H1 (cell line): ENCODE data around the gene TBL1Y. TPM values are rescaled to one million over a fixed set of nuclear protein-coding genes. Genes with fewer than 3 reads are reported as not detected.

Experiments used
- ASH2L ChIP-seq: fragments of 200-600, 300-600 bp; sonication (generic); IDR thresholded peaks from one replicate; pipeline ENCODE4 v1.7.1; 2017; ENCODE audit warnings: low read length
- CBX5 ChIP-seq: fragments of 300-800, 300-1000 bp; sonication (generic); IDR thresholded peaks from 2 replicates; pipeline ENCODE4 v1.7.1; 2016; ENCODE audit warnings: antibody characterized with exemption, low read length, low read depth
- JUND ChIP-seq: IDR thresholded peaks from 2 replicates; pipeline ENCODE4 v1.6.1; 2011; ENCODE audit warnings: mild to moderate bottlenecking, improper control_type of control experiment, low read length
- polyA plus RNA-seq, 7 experiments: library from polyadenylated mRNA; depleted of rRNA in 3 of 7; stranded (reverse) in 5 of 7; unstranded in 2 of 7; fragments of >200 nt in 5 of 7; fragments of 200-250 nt in 2 of 7; gene quantifications; 1 replicate in 5 of 7; 2 replicates in 1 of 7; 4 replicates in 1 of 7; pipeline versions ENCODE4 v1.2.1 to v1.2.3, GENCODE V29; 2011 to 2013; ENCODE audit warnings: missing spikeins in 2 of 7, mixed read lengths in 2 of 7
- total RNA-seq: library from RNA; stranded (reverse); fragmentation: NEBNext Ultra II Directional; extraction: Animal tissue kit (Norgen Biotek cat#: 25700); gene quantifications from 2 replicates; pipeline ENCODE4 v1.2.1, GENCODE V29; 2021
- TF ChIP-seq, protein P1 (sequence below): fragments of 300-600 bp; sonication (generic); IDR thresholded peaks from 2 replicates; pipeline ENCODE4 v1.7.1; 2012; ENCODE audit warnings: low read length, moderate library complexity, mild to moderate bottlenecking, inconsistent platforms; ENCODE audit not compliant: insufficient replicate concordance
- TF ChIP-seq, protein P2 (sequence below): IDR thresholded peaks from 2 replicates; pipeline ENCODE4 v1.6.1; 2012; ENCODE audit warnings: inconsistent platforms

TBL1Y gene
- total and polyA plus RNA-seq, 2 of the 8 experiments (the other 6 are each of a cell fraction or from before 2014, with no cell fraction given): 2.5 to 4.2 TPM

DNA sequence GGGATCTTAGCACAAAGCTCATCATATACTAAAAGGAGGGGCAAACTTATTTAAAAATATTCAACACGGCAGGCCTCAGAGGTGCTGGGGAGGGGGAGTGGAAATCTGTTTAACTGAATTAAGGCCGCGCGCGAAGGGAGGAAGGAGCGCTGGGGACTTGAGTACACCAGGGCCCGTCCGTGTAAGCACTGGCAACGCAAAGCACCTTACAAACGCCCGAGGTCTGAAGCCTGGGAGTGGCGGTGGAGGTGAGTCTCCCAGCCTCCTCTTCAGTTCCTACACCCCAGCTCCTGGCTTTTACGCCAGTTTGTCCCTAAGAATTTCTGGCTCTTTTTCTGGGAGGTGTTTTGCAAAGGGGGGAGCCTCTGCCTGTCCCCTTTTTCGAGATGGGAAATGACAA lies 641 bp upstream of the TBL1Y start (continued):
- TF ChIP-seq, protein P1, sequence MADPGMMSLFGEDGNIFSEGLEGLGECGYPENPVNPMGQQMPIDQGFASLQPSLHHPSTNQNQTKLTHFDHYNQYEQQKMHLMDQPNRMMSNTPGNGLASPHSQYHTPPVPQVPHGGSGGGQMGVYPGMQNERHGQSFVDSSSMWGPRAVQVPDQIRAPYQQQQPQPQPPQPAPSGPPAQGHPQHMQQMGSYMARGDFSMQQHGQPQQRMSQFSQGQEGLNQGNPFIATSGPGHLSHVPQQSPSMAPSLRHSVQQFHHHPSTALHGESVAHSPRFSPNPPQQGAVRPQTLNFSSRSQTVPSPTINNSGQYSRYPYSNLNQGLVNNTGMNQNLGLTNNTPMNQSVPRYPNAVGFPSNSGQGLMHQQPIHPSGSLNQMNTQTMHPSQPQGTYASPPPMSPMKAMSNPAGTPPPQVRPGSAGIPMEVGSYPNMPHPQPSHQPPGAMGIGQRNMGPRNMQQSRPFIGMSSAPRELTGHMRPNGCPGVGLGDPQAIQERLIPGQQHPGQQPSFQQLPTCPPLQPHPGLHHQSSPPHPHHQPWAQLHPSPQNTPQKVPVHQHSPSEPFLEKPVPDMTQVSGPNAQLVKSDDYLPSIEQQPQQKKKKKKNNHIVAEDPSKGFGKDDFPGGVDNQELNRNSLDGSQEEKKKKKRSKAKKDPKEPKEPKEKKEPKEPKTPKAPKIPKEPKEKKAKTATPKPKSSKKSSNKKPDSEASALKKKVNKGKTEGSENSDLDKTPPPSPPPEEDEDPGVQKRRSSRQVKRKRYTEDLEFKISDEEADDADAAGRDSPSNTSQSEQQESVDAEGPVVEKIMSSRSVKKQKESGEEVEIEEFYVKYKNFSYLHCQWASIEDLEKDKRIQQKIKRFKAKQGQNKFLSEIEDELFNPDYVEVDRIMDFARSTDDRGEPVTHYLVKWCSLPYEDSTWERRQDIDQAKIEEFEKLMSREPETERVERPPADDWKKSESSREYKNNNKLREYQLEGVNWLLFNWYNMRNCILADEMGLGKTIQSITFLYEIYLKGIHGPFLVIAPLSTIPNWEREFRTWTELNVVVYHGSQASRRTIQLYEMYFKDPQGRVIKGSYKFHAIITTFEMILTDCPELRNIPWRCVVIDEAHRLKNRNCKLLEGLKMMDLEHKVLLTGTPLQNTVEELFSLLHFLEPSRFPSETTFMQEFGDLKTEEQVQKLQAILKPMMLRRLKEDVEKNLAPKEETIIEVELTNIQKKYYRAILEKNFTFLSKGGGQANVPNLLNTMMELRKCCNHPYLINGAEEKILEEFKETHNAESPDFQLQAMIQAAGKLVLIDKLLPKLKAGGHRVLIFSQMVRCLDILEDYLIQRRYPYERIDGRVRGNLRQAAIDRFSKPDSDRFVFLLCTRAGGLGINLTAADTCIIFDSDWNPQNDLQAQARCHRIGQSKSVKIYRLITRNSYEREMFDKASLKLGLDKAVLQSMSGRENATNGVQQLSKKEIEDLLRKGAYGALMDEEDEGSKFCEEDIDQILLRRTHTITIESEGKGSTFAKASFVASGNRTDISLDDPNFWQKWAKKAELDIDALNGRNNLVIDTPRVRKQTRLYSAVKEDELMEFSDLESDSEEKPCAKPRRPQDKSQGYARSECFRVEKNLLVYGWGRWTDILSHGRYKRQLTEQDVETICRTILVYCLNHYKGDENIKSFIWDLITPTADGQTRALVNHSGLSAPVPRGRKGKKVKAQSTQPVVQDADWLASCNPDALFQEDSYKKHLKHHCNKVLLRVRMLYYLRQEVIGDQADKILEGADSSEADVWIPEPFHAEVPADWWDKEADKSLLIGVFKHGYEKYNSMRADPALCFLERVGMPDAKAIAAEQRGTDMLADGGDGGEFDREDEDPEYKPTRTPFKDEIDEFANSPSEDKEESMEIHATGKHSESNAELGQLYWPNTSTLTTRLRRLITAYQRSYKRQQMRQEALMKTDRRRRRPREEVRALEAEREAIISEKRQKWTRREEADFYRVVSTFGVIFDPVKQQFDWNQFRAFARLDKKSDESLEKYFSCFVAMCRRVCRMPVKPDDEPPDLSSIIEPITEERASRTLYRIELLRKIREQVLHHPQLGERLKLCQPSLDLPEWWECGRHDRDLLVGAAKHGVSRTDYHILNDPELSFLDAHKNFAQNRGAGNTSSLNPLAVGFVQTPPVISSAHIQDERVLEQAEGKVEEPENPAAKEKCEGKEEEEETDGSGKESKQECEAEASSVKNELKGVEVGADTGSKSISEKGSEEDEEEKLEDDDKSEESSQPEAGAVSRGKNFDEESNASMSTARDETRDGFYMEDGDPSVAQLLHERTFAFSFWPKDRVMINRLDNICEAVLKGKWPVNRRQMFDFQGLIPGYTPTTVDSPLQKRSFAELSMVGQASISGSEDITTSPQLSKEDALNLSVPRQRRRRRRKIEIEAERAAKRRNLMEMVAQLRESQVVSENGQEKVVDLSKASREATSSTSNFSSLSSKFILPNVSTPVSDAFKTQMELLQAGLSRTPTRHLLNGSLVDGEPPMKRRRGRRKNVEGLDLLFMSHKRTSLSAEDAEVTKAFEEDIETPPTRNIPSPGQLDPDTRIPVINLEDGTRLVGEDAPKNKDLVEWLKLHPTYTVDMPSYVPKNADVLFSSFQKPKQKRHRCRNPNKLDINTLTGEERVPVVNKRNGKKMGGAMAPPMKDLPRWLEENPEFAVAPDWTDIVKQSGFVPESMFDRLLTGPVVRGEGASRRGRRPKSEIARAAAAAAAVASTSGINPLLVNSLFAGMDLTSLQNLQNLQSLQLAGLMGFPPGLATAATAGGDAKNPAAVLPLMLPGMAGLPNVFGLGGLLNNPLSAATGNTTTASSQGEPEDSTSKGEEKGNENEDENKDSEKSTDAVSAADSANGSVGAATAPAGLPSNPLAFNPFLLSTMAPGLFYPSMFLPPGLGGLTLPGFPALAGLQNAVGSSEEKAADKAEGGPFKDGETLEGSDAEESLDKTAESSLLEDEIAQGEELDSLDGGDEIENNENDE: no peak
- TF ChIP-seq JUND (no peak), CBX5 (no peak), ASH2L (no peak)
- TF ChIP-seq, protein P2, sequence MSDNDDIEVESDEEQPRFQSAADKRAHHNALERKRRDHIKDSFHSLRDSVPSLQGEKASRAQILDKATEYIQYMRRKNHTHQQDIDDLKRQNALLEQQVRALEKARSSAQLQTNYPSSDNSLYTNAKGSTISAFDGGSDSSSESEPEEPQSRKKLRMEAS: no peak
